Endodermal cell (in vitro differentiated cells): ENCODE data around the gene CSTF3. TPM values are rescaled to one million over a fixed set of nuclear protein-coding genes. Genes with fewer than 3 reads are reported as not detected.

Experiments used
- DNase-seq: peaks from one replicate; pipeline ENCODE4 v3.0.0-alpha.2; 2017
- H3K27ac ChIP-seq: 2 replicates; pipeline ENCODE4 v1.5.1; 2013; ENCODE audit warnings: mild to moderate bottlenecking, low read depth, low read length, moderate library complexity
- H3K27me3 ChIP-seq: 2 replicates; pipeline ENCODE4 v1.6.1; 2013; ENCODE audit warnings: mild to moderate bottlenecking, low read length, moderate library complexity; ENCODE audit not compliant: insufficient read depth, control insufficient read depth, poor library complexity, severe bottlenecking
- H3K36me3 ChIP-seq: 2 replicates; pipeline ENCODE4 v1.7.0; 2013; ENCODE audit warnings: mild to moderate bottlenecking, low read length, moderate library complexity; ENCODE audit not compliant: control insufficient read depth, insufficient read depth
- H3K4me1 ChIP-seq: one replicate; pipeline ENCODE4 v1.7.0; 2013; ENCODE audit warnings: low read length; ENCODE audit not compliant: control insufficient read depth, insufficient read depth
- H3K4me3 ChIP-seq: 2 replicates; pipeline ENCODE4 v1.5.1; 2013; ENCODE audit warnings: mild to moderate bottlenecking, low read length, moderate library complexity
- H3K9ac ChIP-seq: 2 replicates; pipeline ENCODE4 v1.6.1; 2013; ENCODE audit warnings: mild to moderate bottlenecking, low read length, moderate library complexity; ENCODE audit not compliant: poor library complexity, severe bottlenecking; ENCODE audit errors: extremely low read depth
- H3K9me3 ChIP-seq: 2 replicates; pipeline ENCODE4 v1.6.1; 2013; ENCODE audit warnings: mild to moderate bottlenecking, low read length, moderate library complexity; ENCODE audit not compliant: control insufficient read depth
- H3K27ac Mint-ChIP-seq: 2 replicates; pipeline ENCODE4 v1.8.0; 2020; ENCODE audit warnings: mixed read lengths
- H3K27me3 Mint-ChIP-seq: 2 replicates; pipeline ENCODE4 v1.8.0; 2021; ENCODE audit warnings: mild to moderate bottlenecking, mixed read lengths; ENCODE audit not compliant: insufficient read depth
- H3K36me3 Mint-ChIP-seq: 2 replicates; pipeline ENCODE4 v1.8.0; 2020; ENCODE audit warnings: low read depth, mixed read lengths
- H3K4me1 Mint-ChIP-seq: 2 replicates; pipeline ENCODE4 v1.8.0; 2020; ENCODE audit warnings: mixed read lengths
- H3K4me3 Mint-ChIP-seq: 2 replicates; pipeline ENCODE4 v1.8.0; 2020; ENCODE audit warnings: mild to moderate bottlenecking, moderate library complexity, mixed read lengths
- H3K9me3 Mint-ChIP-seq: 2 replicates; pipeline ENCODE4 v1.8.0; 2020; ENCODE audit warnings: mild to moderate bottlenecking, mixed read lengths
- WGBS, 2 experiments: methylation state at CpG; one replicate each; pipeline versions ENCODE4 v1.1.5 to v1.1.7; 2013; ENCODE audit warnings: missing lambda C conversion rate in 2 of 2, mixed read lengths in 1 of 2; ENCODE audit not compliant: insufficient coverage in 1 of 2, insufficient read length in 1 of 2; 5-methylcytosine and 5-hydroxymethylcytosine counted together
- total RNA-seq, 2 donors: library from RNA; stranded (reverse); fragmentation: NEBNext Ultra II Directional in 1 of 2; extraction: Animal tissue kit (Norgen Biotek cat#: 25700) in 1 of 2; gene quantifications; 2 replicates in 1 of 2; 3 replicates in 1 of 2; pipeline ENCODE4 v1.2.1, GENCODE V29; 2021
- TF ChIP-seq, protein P1 (sequence below): fragments of 200-600 bp; sonication (generic); conservative IDR thresholded peaks from 2 replicates; pipeline ENCODE4 v1.5.0; 2021; ENCODE audit warnings: antibody characterized with exemption, mild to moderate bottlenecking

Gene CSTF3
- total RNA-seq, 2 donors from 2014 or later, result 59.3 to 72.1 TPM

DNA sequence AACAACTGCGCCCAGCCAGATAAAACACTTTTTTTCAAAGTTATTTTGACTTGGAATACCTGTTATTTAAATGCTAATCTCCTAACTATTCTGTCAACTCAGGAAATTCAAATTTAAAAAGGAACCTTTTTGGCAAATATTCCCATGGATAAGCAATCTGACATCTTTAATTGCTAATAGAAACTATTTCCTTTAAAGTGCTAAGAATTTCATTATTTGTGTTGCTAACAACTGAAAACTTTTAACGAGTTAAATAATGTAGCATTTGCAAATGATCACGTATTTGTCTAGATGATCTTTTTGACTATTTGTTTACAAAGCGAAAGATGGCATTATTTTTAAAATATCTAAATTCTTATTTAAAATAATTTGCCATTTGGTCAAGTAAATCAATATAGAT is 28.8 kb downstream of the CSTF3 start:
- peaks cover 13% of the 10 kb centered on the region for H3K36me3 Mint-ChIP-seq
- H3K4me1 Mint-ChIP-seq, result no peaks in the 10 kb centered on the region
- Histone ChIP-seq H3K4me3 (no peak overlapping the region), H3K9ac (no peak overlapping the region), H3K36me3 (peaks cover 71% of the 10 kb centered on the region), H3K27me3 (no peaks in the 10 kb centered on the region), H3K4me1 (no peaks in the 10 kb centered on the region), H3K9me3 (peaks cover 4% of the 10 kb centered on the region), H3K27ac (no peak overlapping the region)
- WGBS, 2 experiments, result 91 to 100% methylated on average over 1 to 3 of the region's 4 CpGs
- no peak overlapping the region for H3K4me3 Mint-ChIP-seq
- H3K9me3 Mint-ChIP-seq, result no peaks in the 10 kb centered on the region
- DNase-seq, result no peak
- H3K27me3 Mint-ChIP-seq, result no peaks in the 10 kb centered on the region
- TF ChIP-seq, protein P1, sequence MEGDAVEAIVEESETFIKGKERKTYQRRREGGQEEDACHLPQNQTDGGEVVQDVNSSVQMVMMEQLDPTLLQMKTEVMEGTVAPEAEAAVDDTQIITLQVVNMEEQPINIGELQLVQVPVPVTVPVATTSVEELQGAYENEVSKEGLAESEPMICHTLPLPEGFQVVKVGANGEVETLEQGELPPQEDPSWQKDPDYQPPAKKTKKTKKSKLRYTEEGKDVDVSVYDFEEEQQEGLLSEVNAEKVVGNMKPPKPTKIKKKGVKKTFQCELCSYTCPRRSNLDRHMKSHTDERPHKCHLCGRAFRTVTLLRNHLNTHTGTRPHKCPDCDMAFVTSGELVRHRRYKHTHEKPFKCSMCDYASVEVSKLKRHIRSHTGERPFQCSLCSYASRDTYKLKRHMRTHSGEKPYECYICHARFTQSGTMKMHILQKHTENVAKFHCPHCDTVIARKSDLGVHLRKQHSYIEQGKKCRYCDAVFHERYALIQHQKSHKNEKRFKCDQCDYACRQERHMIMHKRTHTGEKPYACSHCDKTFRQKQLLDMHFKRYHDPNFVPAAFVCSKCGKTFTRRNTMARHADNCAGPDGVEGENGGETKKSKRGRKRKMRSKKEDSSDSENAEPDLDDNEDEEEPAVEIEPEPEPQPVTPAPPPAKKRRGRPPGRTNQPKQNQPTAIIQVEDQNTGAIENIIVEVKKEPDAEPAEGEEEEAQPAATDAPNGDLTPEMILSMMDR, result no peak
- H3K27ac Mint-ChIP-seq, result no peak overlapping the region

GRCh38 chr11:33128739-33129138 is 32.5 kb downstream of the CSTF3 start:
- peaks cover 33% of the 10 kb centered on the region for H3K36me3 Mint-ChIP-seq
- no peaks in the 10 kb centered on the region for H3K4me1 Mint-ChIP-seq
- WGBS, 2 experiments, result 90 to 95% methylated on average over 2 of the region's 2 CpGs
- no peak overlapping the region for H3K9ac ChIP-seq
- no peak for DNase-seq
- peaks cover 58% of the 10 kb centered on the region for H3K36me3 ChIP-seq
- TF ChIP-seq, protein P1, result no peak
- no peaks in the 10 kb centered on the region for H3K4me1 ChIP-seq
- H3K9me3 ChIP-seq, result peaks cover 13% of the 10 kb centered on the region
- no peaks in the 10 kb centered on the region for H3K9me3 Mint-ChIP-seq
- H3K27ac Mint-ChIP-seq, result no peak overlapping the region
- no peaks in the 10 kb centered on the region for H3K27me3 Mint-ChIP-seq
- H3K27ac ChIP-seq, result no peak overlapping the region
- no peaks in the 10 kb centered on the region for H3K27me3 ChIP-seq
- H3K4me3 ChIP-seq, result no peak overlapping the region
- no peak overlapping the region for H3K4me3 Mint-ChIP-seq

- Histone ChIP-seq H3K9ac (no peak overlapping the region), H3K36me3 (peaks cover 34% of the 10 kb centered on the region), H3K27ac (no peak overlapping the region), H3K4me3 (no peak overlapping the region), H3K4me1 (no peaks in the 10 kb centered on the region), H3K27me3 (no peaks in the 10 kb centered on the region), H3K9me3 (peaks cover 9% of the 10 kb centered on the region)
- H3K27ac Mint-ChIP-seq, result no peak overlapping the region
- H3K4me1 Mint-ChIP-seq, result no peaks in the 10 kb centered on the region
- TF ChIP-seq, protein P1, result no peak
- H3K27me3 Mint-ChIP-seq, result no peaks in the 10 kb centered on the region
- no peak for DNase-seq
- peaks cover 27% of the 10 kb centered on the region for H3K36me3 Mint-ChIP-seq
- WGBS, 2 experiments, result 91 to 100% methylated on average over 3 of the region's 3 CpGs
- H3K9me3 Mint-ChIP-seq, result no peaks in the 10 kb centered on the region
- H3K4me3 Mint-ChIP-seq, result no peak overlapping the region
These were observed 35.7 kb downstream of the CSTF3 start for GRCh38 chr11:33125611-33126010.
